Measurements from ENCODE around the gene GPR162.

Gene GPR162

DNA sequence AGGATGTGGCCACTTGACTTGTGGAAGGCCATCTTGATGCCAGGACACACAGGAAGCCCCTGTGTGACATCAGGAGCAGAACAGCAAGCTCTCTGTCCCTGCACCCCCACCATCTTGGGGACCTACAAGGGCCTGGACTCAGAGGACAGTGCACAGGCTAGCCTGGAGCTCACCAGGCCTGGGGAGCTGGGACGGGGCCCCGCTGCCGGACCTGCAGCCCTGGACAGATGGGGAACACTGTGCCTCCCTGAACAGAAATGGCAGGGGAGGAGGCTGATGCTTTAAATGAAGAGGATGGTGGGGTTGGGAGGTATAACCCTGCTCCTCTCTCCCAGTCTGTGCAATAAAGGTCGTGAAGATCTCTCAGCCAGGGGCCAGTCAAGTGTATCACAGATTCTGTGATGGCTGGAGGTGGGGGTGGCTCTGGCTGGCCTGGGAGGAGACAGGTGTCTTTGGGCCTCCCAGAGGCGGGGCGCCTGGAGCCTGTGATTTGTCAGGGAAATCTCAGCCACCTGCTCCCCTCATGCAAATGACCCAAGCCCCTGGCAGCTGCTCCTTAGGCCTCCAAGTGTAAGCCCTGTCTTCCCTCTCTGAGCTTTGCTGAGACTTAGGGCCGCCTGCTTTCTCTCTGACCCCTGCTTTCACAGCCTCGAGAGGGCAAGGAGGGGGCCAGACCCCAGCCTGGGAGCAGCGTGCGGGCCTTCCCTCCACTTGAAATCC lies 18.0 kb downstream of the GPR162 start:
- DNase-seq = no peak

DNA sequence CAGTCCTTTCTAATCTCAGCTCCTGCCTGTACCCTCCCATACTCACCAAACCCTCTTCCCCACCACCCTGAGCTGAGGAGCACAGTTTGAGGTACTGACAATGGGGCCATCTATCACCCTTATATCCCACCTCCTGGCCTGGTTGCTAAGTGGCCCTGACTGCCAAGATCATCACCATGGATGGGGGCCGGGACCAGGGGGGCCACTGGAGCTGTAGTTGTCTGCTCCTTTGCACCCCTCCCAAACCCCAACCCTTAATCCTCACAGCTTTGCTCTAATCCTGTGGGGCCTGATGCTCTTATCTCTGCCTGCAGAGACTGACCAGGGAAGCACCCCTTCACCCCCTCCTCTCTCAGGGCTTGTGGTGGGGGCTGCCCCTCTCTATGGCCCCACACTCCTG lies 18.7 kb downstream of the GPR162 start:
- DNase-seq = no peak

- no peak for DNase-seq
Measured at GRCh38 chr12:6840761-6841515, 19.3 kb downstream of the GPR162 start, which contains the start of gene GNB3. Gene GNB3, plus strand, starts transcription at chr12:6840925. Its CDS starts 363 bp downstream, at chr12:6841288.

GRCh38 chr12:6842075-6842474 lies 20.5 kb downstream of the GPR162 start:
- DNase-seq = no peak

DNA sequence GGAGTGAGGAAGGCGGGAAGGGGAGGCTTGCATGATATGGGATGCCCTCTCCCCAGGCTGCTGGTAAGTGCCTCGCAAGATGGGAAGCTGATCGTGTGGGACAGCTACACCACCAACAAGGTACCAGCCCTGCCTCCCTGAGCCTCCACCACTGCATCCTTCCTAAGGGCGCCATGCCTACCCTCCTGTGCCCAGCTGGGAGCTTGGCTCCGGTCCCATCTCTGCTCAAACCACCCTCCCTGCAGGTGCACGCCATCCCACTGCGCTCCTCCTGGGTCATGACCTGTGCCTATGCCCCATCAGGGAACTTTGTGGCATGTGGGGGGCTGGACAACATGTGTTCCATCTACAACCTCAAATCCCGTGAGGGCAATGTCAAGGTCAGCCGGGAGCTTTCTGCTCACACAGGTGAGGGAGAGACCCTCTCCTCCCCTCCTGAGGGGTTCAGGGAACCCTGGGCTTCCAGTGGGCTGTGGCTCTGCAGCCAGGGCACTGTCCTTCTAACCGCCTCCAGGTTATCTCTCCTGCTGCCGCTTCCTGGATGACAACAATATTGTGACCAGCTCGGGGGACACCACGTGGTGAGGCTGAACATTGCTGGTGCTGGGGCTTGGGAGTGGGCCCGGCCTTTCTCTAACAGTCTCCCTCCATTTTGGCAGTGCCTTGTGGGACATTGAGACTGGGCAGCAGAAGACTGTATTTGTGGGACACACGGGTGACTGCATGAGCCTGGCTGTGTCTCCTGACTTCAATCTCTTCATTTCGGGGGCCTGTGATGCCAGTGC lies 21.7 kb downstream of the GPR162 start:
- DNase-seq = no peak

DNA sequence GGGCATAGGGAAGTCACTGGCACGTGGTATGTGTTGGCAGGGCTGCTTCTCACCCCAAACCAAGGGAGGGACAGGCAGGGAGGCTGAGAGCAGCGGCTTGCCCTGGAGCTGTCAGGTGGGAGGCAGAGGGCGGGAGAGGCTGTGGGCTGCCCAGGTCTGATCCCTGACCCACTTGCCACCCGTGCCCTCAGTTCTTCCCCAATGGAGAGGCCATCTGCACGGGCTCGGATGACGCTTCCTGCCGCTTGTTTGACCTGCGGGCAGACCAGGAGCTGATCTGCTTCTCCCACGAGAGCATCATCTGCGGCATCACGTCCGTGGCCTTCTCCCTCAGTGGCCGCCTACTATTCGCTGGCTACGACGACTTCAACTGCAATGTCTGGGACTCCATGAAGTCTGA lies 23.8 kb downstream of the GPR162 start:
- DNase-seq = no peak

- no peak for DNase-seq
Measured at GRCh38 chr12:6846316-6846869, 24.8 kb downstream of the GPR162 start.

DNA sequence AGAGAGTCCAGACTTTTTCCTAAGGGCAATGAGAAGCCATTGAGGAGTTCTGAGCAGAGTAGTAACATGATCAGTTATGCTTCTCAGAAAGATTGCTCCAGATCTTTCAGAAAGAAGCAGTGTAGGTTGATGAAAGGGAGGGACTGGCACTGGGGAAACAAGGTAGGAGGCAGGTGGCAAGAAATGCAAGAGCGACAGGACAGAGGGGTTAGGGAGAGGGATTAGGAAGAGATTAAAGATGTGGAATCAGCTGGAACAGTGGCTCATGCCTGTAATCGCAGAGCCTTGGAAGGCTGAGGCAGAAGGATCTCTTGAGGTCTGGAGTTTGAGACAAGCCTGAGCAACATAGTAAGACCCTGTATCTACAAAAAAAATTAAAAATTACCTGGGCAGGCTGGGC lies 26.1 kb downstream of the GPR162 start:
- DNase-seq = no peak

DNA sequence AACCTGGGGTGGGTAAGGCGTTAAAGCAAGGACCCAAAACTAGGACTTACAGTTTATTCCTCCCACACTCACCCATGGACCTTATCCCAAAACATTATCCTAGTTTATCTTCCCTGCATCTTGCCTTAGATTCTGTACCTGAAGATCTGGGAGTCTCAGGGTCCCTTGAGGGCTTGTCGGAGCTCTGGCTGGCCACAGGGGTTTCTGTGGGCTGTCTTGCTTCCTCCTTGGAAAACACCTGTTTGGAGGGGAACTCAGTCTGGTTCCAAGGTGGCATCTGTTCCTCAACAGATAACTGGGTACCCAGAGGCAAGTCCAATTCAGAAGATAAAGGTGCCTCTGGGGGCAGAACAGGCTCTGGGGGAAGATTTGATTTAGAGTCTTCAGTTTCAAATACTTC lies 27.8 kb downstream of the GPR162 start:
- no peak for DNase-seq

DNA sequence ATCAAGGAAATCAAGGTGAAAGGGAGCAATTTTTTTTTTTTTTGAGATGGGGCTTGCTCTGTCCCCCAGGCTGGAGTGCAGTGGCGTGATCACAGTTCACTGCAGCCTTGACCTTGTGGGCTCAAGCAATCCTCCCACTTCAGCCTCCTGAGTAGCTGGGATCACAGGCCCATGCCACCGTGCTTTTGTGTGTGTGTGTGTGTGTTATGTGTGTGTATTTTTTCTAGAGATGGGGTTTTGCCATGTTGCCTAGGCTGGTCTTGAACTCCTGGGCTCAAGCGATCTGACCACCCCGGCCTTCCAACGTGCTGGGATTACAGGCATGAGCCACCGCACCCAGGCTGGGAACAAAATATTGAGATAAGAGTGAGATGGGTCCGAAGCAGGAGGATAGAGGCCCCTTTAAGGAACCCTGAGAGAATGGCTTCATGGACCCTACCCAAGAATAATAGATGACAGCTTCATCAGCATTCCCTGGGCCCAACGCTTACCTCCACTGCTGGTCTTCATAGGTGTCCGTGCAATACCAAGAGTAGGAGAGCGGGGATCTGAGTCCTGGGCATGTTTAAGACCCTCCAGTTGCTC lies 28.4 kb downstream of the GPR162 start:
- DNase-seq = no peak

DNA sequence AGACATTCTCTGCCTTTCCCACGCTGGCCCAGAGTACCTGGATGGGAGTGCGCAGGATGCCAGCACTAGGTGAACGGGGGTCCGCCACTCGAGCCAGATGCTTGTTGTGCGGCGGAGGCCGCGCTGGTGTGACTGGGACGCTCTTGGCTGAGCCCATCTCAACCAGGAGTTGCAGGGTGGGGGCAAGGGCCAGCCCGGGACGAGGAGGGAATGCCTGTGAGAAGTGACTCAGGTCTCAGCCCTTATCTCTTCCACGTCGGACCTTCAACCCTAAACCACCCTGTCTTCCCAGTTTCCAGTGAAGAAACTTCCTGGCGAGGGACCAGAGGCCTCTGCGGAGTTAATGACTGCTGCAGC lies 29.2 kb downstream of the GPR162 start:
- no peak for DNase-seq

- peak; percentile 84 to 98 (median 90) for DNase-seq
Measured at GRCh38 chr12:6851153-6851920, 29.7 kb downstream of the GPR162 start, which contains the start of gene CDCA3. Gene CDCA3, minus strand, starts transcription at chr12:6851286. Its CDS starts 334 bp downstream, at chr12:6850952.

DNA sequence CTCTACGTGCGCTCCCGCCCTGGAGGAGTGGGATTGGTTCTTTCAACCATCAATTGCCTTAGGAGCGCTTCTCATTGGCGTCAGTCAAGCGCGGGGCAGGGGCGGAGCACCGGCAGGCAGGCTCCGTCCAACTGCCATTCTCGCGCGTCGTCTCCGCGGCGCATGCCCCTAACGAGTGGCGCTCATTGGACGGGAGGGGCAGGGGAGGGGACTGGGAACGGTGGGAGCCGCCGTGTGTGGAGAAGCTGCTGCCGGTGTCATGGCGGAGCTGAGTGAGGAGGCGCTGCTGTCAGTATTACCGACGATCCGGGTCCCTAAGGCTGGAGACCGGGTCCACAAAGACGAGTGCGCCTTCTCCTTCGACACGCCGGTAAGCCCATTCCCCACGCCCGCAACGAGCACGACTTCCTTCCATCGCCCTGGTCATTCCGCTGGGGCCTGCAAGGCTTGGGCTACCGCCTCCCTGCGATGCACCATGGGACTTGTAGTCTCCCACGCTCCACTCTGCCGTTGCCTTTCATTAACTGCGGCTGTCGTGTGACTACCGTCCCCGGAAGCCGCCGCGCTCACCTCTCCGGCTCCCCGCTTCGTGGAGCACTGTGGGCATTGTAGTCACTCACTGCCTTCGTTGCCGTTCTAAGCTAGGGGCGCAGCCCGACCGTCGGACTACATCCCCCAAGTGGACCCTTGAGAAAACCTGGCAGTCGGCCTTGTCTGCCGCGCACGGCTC lies 30.5 kb downstream of the GPR162 start, which contains the start of gene USP5:
Gene USP5, plus strand, starts transcription at position 230 of the 730 bp plus-strand sequence. Its CDS starts 30 bp downstream, at position 260.
- DNase-seq = peak; percentile 96 to 100 (median 98)

DNA sequence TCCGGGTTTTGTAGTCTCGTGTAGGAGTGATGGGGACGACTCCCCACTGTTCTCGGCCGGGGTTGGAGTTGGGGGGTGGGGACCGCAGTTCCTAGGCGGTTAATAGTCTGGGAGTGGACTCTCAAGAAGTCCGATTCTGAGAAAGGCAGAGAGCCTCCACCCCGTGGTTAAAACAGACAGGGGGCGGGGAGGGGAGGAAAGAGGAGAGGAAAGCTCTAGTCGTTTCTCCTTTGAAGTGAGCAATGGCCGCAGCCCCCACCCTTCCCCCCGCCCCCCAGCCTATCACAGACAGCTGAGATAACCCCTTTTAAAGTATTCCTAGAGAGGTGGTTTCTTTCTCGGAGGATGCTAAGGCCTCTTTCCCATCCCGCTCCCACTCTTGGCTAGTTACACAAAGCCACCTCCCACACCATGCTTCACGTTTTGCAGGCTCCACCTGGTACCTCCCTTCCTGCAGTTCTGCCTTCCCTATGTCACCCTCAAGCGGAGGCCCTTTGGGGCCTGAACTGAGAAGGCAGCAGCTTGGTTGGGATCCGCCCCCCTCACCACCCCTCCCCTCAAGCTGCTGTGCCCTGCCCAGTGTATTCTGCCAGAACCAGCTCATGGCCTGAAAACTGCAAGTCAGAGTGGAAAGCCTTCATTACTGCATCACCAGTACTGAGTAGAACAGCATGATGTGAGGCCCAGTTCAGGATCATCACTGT lies 31.2 kb downstream of the GPR162 start:
- peak in 4 of 5 donors; percentile 51 to 83 (median 55) for DNase-seq

DNA sequence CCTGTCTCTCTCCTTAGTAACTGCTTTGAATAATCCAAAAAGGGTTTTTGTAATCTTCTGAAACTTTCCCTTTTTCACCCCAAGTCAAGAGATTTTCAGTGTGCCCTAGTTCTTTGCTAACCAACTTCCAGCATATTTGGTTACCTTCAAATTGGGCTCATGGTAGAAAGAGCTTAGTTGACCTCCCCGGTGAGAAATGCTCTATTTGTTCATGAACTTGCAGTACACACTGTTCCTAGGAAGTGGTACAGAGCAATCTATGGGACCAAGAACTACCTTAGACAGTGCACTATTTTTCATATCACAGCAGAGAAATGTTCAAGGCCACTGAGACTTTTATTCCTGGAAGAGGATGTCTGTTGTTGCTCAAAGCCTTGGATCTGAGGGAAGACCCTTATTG lies 32.0 kb downstream of the GPR162 start:
- DNase-seq = no peak

DNA sequence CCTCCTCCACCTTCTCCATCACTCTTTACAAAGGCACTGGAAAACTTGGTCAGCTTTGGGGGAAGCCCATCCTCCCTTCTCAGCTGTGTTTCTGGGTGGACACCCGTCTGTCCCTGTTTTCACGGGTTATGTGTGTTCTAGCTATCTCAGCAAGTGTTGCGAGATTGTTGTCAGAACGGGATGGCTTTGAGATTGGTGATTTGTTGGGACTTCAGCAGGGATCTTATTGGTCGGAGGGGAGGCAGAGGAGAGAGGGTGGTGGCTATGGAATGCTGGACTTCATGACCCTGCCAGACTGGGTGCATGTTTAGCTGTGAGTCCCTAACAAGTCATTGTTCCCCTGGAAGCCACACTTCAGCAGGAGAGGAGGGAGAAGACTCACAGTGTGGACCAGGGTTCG lies 32.4 kb downstream of the GPR162 start:
- DNase-seq = no peak

- no peak for DNase-seq
Measured at GRCh38 chr12:6855322-6855721, 33.7 kb downstream of the GPR162 start.

- no peak for DNase-seq
Measured at GRCh38 chr12:6858799-6859198, 37.2 kb downstream of the GPR162 start.

DNA sequence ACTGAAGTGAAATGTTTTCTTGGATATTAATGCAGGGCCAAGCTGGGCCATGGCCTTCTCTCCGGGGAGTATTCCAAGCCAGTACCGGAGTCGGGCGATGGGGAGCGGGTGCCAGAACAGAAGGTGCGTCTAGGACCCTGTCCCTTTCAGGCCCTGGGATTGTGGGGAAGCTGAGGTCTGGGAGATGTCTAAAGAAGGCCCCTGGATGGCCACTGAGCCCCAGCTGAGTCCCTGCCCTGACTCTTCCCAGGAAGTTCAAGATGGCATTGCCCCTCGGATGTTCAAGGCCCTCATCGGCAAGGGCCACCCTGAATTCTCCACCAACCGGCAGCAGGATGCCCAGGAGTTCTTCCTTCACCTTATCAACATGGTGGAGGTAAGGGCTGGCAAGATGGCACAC lies 38.5 kb downstream of the GPR162 start:
- no peak for DNase-seq

GRCh38 chr12:6860942-6861341 lies 39.3 kb downstream of the GPR162 start:
- DNase-seq = no peak
